Cardiac muscle cell (in vitro differentiated cells and primary cell): ENCODE data around the gene BBS7. TPM values are rescaled to one million over a fixed set of nuclear protein-coding genes. Genes with fewer than 3 reads are reported as not detected.
A peak's percentile ranks its signal among the peaks of the same experiment; 100 is the strongest.

Experiments used
- DNase-seq, 2 donors: peaks; one replicate each; pipeline versions ENCODE4 v3.0.0 to v3.0.0-alpha.2; 2010 to 2017; ENCODE audit warnings: low read depth in 1 of 2, low spot score in 1 of 2
- H3K27ac ChIP-seq: fragments of 200-600 bp; sonication (generic); 2 replicates; pipeline ENCODE4 v1.5.1; 2016
- H3K27me3 ChIP-seq: fragments of 200-600 bp; sonication (generic); 2 replicates; pipeline ENCODE4 v1.6.0; 2016; ENCODE audit warnings: control low read depth
- H3K36me3 ChIP-seq: fragments of 200-600 bp; sonication (generic); 2 replicates; pipeline ENCODE4 v1.5.1; 2016; ENCODE audit warnings: control low read depth
- H3K4me1 ChIP-seq: fragments of 200-600 bp; sonication (generic); 2 replicates; pipeline ENCODE4 v1.8.1; 2017; ENCODE audit warnings: low read depth, mild to moderate bottlenecking, mixed run types
- H3K4me3 ChIP-seq: fragments of 200-600 bp; sonication (generic); 2 replicates; pipeline ENCODE4 v1.5.1; 2016; ENCODE audit warnings: mild to moderate bottlenecking
- H3K9me3 ChIP-seq: fragments of 200-600 bp; sonication (generic); 2 replicates; pipeline ENCODE4 v1.5.1; 2017; ENCODE audit warnings: low read depth, mild to moderate bottlenecking, control low read depth
- polyA plus RNA-seq: library from polyadenylated mRNA; unstranded; fragments of >200 nt; fragmentation: Nextera tagmentation; extraction: Ambion mirVana; gene quantifications from 2 replicates; pipeline ENCODE4 v1.2.1, GENCODE V29; 2016
- total RNA-seq: library from RNA; depleted of rRNA; stranded (reverse); fragments of >200 nt; gene quantifications from 2 replicates; pipeline ENCODE4 v1.2.3, GENCODE V29; 2016
- TF ChIP-seq, protein P1 (sequence below): IDR thresholded peaks from 2 replicates; pipeline ENCODE4 v1.5.1; 2012; ENCODE audit warnings: low read depth, mild to moderate bottlenecking, low read length

Gene BBS7
- total and polyA plus RNA-seq, 2 experiments from 2014 or later = 12.9 to 22.7 TPM

DNA sequence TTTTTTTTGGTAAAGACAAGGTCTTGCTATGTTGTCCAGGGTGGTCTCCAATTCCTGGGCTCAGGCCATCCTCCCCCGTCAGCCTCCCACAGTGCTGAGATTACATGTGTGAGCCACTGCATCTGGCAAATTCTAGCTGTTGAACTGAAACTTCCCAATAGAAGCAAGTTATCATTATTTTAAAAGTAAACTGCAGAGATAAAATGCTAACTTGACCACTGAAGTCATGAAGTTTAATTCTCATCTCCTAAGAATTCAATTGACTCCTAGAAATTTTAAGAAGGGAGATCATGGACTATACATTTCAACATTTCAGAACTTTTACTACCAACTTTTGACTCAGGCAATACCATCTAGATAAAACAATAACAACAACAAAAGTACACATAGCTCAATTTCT, 80.8 kb downstream of the BBS7 start:
- no peaks in the 10 kb centered on the region for H3K9me3 ChIP-seq
- no peak for DNase-seq
- H3K27me3 ChIP-seq = peaks cover 9% of the 10 kb centered on the region
- H3K4me3 ChIP-seq = no peak overlapping the region
- no peaks in the 10 kb centered on the region for H3K36me3 ChIP-seq
- H3K4me1 ChIP-seq = no peaks in the 10 kb centered on the region
- no peak overlapping the region for H3K27ac ChIP-seq
- TF ChIP-seq, protein P1, sequence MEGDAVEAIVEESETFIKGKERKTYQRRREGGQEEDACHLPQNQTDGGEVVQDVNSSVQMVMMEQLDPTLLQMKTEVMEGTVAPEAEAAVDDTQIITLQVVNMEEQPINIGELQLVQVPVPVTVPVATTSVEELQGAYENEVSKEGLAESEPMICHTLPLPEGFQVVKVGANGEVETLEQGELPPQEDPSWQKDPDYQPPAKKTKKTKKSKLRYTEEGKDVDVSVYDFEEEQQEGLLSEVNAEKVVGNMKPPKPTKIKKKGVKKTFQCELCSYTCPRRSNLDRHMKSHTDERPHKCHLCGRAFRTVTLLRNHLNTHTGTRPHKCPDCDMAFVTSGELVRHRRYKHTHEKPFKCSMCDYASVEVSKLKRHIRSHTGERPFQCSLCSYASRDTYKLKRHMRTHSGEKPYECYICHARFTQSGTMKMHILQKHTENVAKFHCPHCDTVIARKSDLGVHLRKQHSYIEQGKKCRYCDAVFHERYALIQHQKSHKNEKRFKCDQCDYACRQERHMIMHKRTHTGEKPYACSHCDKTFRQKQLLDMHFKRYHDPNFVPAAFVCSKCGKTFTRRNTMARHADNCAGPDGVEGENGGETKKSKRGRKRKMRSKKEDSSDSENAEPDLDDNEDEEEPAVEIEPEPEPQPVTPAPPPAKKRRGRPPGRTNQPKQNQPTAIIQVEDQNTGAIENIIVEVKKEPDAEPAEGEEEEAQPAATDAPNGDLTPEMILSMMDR = no peak

DNA sequence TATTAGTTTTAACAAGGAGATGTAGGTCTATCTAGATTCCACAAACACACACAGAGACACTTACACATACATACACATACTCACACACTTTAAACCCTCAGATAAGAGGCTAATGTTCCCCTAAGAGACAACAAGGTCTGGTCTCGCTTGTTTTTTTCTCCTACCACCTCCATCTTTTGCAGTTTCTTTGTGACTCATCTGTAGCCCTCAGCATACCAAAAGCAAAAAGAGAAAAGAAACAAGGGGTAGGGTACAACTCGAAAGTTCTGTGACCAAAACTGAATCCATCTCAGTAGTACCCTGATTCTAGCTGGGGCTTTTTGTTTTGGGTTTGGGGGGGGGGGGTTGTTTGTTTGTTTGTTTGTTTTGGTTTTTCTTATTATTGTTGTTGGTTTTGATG, 81.4 kb downstream of the BBS7 start:
- H3K4me3 ChIP-seq = no peak overlapping the region
- no peak overlapping the region for H3K27ac ChIP-seq
- H3K36me3 ChIP-seq = no peaks in the 10 kb centered on the region
- DNase-seq = no peak
- H3K9me3 ChIP-seq = no peaks in the 10 kb centered on the region
- peaks cover 9% of the 10 kb centered on the region for H3K27me3 ChIP-seq
- TF ChIP-seq, protein P1 = no peak
- no peaks in the 10 kb centered on the region for H3K4me1 ChIP-seq

DNA sequence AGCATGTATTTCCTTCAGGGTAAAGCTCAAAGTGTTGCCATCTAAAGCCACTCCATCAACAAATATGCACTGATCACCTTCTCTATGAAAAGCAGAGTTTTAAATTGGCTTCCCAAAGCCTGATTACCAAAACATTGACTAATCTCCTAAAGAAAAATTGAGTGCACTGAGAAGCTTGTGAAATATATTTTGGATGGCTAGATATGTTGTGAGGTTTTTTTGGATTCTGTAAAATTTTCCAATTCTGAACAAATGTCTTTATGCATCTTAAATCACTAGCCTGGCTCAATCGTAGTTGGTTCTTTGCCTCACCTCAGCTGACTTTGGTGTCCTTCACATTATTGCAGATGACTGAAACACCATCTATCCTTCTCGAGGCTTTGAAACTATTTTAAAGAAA, 84.1 kb downstream of the BBS7 start:
- Histone ChIP-seq H3K27me3 (peaks cover 12% of the 10 kb centered on the region), H3K36me3 (no peaks in the 10 kb centered on the region), H3K4me3 (no peak overlapping the region)

DNA sequence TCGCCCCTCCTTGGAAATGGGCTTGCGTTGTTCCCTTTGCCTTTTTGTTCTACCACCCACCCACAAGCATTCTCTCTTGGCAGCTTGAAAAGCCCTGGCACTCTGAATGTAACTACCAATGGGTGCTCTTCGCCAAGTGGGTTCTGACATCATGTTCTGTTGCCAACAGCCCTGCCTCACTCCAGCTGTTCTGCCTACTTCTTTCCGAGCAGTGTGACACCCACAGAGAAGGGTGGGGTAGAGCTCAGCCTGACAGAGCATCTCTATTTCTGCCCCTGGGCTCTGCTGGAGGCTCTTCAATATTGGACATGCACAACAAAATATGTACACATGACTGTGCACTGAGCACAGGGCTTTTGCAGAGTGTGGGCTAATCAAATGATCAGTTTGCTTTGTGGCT, 84.8 kb downstream of the BBS7 start:
- Histone ChIP-seq H3K27ac (no peak overlapping the region), H3K4me1 (no peaks in the 10 kb centered on the region), H3K4me3 (no peak overlapping the region), H3K36me3 (no peaks in the 10 kb centered on the region), H3K27me3 (peaks cover 12% of the 10 kb centered on the region), H3K9me3 (no peaks in the 10 kb centered on the region)
- peak in 1 of 2 donors; percentile 74 for DNase-seq
- TF ChIP-seq, protein P1 = no peak

More for the DNA sequence above, 84.1 kb downstream of the BBS7 start:
- DNase-seq = no peak
- Histone ChIP-seq H3K27ac (no peak overlapping the region), H3K9me3 (no peaks in the 10 kb centered on the region), H3K4me1 (no peaks in the 10 kb centered on the region)
- TF ChIP-seq, protein P1 = no peak

DNA sequence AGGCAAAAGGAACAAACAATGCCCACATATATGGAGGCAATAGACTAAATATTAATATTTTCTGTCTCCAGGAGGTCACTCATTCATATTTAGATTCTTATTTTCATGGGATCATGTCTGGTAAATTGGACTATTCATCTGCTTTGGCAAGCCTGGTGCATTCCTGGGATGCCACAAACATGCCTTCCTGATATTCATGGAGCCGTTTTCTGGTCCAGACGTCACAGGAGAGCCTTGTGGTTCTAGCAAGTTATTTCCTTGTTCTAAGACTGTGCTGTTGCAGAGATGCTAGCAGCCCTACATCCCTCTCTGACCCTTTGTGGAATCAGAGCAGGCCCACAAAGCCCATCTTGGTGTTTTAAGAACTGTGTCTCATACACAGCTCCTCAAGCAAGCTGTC, 85.3 kb downstream of the BBS7 start:
- no peaks in the 10 kb centered on the region for H3K4me1 ChIP-seq
- H3K4me3 ChIP-seq = no peak overlapping the region
- no peaks in the 10 kb centered on the region for H3K9me3 ChIP-seq
- TF ChIP-seq, protein P1 = no peak
- peaks cover 11% of the 10 kb centered on the region for H3K27me3 ChIP-seq
- no peak overlapping the region for H3K27ac ChIP-seq
- peak in 1 of 2 donors; percentile 98 for DNase-seq
- no peaks in the 10 kb centered on the region for H3K36me3 ChIP-seq

DNA sequence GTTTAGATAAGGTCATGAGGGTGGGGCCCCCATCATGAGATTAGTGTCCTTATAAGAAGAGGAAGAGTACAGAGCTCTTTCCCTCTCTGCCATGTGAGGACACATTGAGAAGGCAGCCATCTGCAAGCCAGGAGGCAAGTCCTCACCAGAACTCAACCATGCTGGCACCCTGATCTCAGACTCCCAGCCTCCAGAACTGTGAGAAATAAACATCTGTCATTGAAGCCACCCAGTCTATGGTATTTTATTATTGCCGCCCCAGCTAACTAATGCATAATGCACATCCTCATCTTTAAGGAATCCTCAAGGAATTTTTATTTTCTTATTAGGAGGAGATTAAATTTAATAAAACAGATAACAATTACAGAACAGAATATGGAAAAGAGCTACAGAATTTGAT, 85.9 kb downstream of the BBS7 start:
- Histone ChIP-seq H3K27me3 (peaks cover 5% of the 10 kb centered on the region), H3K4me1 (no peaks in the 10 kb centered on the region), H3K36me3 (no peaks in the 10 kb centered on the region), H3K9me3 (no peaks in the 10 kb centered on the region), H3K27ac (no peak overlapping the region), H3K4me3 (no peak overlapping the region)
- TF ChIP-seq, protein P1 = no peak
- no peak for DNase-seq
